HUDEP-2 (cell line): ENCODE data around the gene HOXA5.

Source experiments
- DNase-seq, 76 experiments: peaks; one replicate each; lab custom pipeline; 2025; ENCODE audit not compliant: unreplicated experiment in 76 of 76; lab: John Stamatoyannopoulos, UW

Gene HOXA5

DNA sequence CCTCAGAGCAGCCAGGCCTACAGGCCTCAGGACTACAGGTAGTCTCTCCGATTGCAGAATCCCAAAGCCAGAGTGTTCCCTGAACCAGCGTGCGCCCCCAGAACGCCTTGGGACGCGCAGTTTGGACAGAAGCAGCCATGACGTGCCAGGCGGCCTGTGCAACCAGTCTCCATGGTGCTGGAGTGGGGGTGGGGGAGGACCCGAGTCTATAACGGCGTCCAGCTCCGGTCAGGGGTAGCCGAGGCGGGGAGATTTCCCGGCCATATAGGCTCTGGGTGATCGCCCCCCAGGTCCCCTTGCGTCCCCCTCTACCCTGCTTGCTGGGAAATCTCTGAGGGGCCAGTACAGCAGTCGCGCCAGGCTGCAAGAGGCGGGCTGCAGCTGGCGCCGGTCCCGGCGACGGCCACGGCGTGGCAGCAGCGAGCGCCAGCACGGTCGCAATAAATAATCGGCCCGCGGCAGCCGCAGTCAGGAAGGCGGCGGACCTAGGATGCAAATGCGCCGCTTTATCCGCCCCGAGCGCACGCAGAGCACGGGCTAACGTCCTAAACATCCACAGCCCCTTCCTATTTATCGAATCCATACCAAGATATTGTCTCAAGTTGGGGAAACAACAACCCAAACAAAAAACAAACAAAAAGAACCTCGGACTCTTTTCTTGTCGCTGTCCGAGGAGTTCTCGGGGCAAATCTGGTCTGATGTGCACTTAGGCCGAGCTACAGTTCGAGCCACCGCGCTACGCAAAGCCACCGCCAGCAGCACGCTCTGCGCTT, 7.3 kb upstream of the HOXA5 start:
- DNase-seq = peak in 54 of 76 experiments; percentile 4 to 70 (median 34)

DNA sequence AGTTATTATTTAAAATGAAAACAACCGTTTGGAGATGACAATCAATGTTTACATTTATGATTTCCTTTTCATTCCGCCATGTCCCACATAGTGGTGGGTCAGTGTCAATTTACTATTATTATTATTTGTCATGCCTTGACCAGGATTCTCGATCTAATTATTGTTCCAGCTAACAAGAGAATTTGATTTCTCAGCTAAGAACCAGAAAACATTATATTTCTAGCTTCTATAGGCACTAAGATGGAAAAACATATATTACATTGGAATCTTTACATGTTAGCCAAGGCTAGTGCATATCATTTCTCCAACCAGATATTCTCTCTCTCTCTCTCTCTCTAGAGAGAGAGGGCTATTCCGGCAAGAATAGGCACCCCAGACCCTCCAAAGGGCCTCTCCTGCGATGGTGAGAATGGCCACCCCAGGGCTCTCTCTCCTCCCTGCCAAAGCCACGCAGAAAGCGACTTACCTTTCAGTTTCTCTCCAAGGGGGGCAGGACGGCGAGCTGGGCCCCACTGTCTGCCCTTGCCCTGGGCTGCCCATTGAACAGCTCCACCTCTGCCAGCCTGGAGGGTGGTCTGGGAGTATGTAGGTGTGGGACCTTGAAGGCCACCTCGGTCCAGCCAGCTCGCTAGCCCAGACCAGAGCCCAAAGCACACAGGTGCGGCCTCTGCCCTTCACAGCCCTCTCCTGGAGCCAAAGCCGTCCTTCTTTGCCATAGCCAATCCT, 6.5 kb upstream of the HOXA5 start:
- no peak for DNase-seq

DNA sequence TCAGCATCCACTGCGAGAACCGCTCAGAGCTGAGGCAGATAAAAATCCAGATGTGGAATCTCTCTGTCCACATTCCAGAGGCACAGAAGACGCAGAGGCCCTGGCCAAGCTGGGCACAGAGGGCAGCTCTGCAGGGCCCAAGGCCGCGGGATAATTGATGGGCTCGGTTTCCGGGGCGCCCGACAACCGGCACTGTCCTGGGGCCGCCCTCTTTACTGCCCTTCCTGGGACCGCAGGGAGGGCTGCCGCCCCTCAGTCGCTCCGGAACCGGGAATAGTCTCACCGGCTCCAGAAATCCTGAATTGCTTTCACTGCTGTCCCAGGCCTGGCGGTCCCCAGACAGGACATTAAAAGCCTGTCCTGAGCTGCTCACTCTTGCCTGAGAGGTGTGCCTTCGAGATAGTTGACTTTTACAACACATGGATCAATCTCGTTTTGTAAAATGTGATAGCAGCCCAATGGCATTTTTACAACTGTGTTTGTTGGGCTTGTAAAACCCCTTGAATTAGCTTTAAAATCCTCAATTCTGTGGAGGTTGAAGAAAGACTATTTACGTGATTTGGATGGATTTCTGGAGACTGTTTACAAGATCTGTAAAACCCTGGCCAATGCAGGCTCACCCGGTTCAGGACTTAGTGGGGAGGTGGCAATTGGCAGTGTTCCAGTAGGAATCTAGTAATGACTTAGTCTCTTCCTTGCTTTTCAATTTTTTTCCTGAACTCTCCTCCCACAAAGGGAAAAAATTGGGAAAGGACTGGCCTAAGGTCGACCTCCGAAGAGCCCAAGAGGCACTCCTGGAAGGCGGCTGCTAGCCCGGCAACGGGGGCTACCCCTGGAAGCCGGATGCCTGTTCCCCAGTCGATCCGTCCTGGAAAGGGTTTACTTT, 5.5 kb upstream of the HOXA5 start:
- no peak for DNase-seq

DNA sequence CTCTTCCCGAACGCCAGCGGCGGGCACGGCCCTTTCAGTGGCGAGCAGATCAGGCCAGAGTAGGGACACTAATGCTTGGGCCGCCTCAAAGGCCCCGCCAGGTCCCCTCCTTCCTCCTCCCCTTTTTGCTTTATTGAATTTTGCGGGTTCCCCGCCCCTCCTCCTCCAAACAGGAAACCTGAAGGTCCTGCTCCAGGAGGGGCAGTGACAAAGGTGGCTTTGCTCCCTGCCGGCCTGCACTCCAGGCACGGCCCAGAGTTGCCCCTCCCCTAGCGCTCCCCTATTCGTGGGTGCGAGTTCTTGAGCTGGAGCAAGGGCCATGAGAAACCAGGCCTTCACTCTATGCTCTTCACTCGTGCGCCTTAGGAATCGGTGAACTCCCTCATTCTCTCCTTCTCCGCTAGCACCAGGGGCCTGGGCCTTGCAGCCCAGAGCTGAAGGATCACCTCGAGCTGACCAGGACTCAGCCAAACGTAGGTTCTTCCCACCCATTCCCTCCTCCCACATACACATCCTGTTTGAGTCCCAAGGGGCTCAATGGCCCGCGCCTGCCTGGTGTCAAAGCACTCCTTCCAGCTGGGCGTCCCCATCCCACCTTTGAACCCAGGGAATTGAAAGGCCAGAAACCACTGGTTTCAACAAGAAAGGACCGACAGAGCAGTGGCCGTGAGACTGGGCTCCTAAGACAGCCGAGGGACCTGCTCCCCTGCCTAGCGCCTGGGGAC, 4.7 kb upstream of the HOXA5 start:
- DNase-seq = no peak

DNA sequence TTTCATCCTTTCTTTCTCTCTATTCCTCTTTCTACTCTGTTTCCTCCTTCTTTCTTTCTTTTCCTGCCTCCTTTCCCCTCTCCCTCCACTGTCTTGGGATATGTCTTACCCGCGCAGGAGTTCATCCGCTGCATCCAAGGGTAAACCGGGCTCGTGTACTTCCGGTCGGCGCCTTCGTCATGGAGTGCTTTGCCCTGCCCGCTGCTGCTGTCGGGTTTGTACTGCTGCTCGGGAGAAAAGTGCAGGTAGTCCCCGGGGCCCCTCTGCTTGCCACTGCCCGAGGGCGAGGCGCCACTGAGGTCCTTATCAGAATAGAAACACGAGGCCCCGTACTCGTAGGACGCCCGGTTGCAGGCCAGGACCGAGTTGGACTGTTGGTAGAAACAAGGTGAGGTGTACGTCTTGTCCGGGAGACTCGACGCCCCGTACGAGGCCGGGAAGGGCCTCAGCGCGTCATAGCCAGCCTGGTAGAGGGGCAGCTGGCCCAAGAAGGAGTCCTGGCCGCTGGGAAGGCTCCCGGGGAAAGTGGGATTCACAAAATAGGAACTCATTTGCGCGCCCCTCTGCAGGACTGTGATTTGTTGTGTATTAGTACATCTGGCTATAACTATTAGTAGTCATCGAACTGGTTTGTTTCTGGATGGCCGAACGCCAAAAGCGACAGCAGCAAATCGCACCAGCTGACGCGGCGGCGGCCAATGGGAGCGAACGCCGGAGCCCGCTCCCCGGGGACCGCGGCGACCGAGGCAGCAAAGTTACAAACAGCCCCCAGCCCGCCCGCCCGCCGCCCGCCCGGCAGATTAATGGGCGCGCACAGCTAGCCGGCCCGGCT, 3.9 kb upstream of the HOXA5 start, which contains the start of gene HOXA6:
TSS of gene HOXA6 (minus strand) at position 576 of the 832 bp plus-strand sequence. CDS start at position 551, 25 bp downstream.
- no peak for DNase-seq

DNA sequence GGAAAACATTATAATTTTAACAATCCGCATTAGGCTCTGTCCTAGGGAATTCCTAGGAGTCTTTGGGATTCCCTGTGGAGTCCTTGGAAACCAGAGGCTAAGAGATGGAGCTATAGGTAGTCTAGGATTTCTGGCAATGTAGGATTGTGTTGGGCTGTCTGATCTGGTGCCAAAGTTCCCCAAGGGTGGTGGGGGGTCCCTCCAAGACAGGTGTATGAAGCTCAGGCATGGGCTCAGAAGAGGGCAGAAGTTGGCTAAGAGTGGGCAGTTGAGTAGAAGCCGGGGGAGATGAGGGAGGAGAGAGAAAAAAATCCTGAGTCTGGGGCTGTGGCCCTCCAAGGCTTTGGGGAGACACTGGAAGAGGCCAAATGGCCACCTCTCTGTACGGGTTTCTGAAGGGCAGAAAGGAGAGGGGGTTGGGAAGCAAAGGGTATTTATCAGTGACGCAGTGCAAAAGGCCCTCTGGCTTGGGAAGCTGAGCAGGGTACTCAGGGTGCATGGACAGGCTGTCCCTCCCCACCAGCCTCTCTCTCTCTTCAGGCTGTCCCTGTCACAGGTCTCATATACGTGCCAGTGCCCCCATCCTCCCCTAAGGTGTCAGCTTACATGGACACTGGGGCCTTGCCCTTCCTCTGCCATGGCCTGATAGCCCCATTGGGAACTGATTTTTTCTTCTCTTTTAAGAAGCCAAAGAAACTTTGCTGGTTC, 3.2 kb upstream of the HOXA5 start:
- no peak for DNase-seq

DNA sequence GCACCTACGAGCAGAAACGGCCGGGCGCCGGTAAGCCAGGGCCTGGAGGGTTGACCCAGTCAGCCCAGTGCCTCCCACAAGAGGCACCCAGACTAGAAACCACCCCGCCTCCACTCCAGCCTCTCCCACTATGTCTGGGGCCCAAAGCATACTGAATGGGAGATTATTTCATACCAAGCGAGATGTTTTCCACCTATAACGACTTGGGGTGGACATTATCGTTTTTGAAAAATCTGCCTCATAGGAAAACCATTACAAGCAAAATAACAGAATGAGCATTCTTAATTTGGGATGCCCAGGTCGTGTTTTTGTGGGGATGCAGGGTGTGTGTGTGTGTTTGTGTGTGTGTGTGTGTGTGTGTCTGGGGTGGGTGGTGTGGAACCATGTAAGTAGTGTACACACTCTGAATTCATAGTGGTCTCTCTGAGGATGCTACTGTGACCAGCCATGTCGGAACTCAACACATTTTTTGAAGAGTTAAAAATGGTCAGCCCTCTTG, 2.5 kb upstream of the HOXA5 start:
- DNase-seq = no peak

DNA sequence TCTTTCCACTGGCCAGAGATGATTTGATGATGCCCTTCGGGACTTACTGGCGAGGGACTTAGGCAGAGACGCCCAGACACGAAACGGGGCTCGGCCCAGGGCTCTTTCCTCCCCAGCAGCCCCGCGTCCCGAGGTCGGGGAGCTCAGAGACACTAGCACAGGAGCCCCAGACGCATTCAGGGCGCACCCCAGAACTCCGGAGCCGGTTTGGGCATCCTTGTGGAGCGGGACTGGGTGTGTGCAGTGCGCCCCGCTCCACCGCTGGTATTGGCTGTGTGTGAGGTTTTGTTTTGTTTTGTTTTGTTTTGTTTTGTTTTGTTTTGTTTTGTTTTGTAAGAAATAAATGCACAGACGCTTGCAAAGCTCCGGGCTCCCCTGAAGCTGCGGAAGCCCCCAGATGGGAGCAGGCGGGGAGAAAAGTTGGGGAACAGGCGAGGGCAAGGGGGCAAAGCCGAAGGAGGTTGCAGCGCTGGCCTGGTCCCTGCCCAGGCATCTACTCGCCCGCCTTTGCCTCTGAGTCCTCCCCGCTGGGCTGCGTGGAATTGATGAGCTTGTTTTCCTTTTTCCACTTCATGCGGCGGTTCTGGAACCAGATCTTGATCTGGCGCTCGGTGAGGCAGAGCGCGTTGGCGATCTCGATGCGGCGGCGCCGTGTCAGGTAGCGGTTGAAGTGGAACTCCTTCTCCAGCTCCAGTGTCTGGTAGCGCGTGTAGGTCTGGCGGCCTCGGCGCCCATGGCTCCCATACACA, 1.9 kb upstream of the HOXA5 start:
- no peak for DNase-seq

DNA sequence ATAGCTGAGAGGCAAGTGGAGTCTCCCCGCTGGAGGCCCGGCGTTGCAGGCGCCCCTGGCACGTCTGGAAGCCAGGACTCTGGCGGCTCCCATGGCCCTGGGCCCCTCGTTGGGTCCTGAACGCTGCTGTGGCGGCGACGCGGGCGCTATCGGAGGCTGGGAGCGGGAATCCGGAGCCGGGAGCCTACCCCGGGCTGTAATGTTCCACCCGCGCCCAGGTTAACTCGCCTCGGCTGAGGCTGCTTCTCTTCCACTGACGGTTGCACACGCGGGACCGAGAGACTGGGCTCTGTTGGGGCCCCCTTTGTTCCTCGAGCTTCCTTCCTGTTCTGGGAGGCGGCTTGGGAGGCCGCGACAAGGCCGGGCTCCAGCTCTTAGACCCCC, 1.3 kb upstream of the HOXA5 start:
- DNase-seq = no peak

DNA sequence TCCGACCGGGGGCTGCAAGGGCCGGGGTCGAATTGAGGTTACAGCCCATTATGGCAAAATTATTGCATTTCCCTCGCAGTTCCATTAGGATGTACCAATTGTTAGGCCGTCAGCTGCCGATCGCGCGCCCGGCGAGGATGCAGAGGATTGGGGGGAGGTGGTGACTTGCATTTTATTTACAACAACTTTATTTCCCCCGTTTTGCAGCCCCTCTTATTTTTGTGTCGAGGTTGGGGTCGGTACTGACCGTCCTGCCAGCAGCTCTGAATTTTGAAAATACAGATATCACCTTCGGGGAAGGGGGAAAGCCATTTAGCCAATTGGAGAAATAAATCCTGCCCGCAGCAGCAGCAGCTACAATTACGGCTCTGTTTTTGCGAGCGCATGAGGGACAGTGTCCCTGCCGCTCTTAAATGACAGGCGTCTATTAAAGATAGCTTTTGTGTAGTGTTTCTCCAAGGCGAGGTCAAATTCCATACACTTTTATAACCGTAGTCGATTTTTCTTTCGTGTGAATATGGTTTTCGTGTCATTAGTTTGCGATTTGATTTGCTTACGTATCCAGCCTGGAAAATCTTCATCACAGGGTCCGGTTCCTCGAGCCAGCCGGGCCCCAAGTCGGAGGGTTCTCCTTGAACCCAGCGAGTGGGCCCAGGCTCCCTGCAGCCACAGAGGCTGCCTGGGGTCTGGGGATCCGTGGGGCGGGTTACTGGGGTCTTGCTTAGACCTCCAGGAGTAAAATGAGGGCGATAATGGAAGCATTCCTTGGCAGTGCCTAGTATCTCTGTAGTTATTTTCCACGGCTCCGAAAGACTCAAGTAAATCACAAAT, 684 bp upstream of the HOXA5 start:
- no peak for DNase-seq

DNA sequence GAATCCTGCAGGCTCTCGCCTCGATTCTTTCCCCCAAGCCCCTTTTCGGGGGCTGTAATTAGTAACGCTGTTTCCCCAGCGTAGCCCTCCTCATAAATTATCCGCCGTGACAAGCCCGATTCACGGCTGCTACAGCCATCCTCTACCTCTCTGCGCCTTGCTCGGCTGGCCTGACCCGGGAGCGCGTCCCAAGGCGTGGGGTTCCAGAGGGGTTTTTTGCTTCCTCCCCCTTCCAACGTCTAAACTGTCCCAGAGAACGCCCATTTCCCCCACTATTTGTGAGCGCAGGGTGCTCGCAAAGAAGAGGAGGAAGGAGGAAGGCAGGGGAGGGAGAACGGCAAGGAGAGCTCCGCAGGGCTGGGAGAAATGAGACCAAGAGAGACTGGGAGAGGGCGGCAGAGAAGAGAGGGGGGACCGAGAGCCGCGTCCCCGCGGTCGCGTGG, 880 bp downstream of the HOXA5 start:
- DNase-seq = no peak

DNA sequence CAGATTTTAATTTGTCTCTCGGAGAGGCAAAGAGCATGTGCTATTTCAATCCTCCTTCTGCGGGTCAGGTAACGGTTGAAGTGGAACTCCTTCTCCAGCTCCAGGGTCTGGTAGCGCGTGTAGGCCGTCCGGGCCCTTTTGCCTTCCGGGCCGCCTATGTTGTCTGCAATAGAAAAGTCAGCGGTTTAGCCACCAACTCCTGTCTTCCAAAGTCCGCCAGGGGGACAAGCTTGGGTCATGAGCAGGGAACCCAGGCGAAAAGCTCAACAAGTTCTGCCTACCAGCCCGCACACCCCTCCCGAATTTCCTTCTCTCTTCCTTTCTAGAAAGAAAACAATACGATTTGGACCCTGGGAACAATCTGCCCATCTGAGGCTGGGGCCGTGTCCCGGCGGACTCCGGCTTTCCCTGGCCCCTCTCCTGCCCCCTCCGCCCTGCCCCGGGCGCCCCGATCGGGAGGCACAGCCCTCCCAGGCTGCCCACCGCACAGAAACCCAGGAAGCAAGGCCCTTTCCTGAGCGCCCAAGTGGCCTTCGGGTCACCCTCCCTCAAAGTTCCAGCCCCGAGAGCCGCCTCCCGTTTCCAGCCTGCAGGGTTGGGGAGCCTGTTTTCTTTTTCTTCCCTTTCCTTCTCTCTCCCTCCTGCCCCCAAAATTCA, 1.4 kb downstream of the HOXA5 start:
- no peak for DNase-seq

DNA sequence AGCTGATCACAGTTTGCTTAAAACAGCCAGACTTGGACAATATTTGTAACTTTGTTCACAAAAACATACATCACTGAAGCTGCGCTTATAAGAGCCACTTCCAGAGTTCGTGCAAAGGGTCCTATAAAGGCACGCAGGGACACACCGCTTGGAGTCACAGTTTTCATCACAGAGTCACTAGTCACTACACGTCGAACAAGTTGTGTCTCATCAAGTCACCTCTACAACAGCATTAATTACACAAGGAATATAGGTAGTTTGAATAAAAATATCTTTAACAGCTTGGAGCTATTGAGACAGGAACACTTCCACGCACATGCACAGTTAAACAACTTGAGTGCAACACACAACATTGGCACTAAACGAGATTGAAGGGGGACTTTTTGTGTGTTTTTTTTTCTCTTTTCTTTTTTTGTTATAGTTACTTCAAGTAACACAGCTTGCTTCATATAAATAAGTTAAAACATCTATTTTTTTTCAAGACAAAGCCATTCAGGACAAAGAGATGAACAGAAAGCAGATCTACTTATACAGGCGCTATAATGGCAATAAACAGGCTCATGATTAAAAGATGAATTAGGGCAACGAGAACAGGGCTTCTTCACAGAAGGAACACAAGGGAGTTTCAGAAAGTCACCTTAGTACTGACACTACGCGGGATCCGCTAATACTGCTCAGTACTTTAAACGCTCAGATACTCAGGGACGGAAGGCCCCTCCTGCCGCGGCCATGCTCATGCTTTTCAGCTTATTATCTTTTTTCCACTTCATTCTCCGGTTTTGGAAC, 2.2 kb downstream of the HOXA5 start:
- DNase-seq = no peak

DNA sequence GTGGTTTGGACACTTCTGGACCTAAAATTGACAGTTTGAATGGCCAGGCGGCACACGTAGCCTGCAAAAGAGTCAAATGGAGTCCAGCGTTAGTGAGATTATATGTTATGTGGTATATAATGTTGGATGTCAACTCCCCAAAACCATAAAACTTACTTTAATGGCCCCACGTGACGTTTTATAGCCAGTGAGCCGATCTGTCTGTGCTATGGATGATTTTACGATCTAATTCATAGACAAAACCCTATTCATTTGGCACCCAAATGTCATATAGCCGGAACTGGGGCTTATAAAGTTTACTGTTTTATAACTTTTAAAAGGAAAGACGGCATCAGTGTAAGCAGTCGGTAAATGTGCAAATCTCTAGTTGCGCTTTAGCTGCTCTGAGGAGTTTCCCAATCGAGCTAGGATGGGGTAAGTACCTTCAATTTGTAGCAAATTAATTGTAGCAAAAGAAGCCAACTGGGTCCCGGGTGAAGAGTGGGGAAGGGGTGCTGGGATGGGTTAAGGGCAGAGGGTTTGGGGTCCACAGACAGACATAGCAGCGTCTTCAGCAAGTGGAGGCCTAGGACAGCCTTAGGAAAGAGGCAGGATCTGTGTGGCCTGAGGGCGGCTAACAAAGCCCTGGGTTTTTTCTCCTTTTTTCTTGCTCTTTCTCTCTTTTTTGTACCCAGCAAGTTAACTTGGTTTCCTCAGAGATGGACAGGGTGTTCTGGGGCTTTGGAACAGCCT, 3.2 kb downstream of the HOXA5 start:
- no peak for DNase-seq
